Measurements from ENCODE around the gene B4GALNT4. TPM values are rescaled to one million over a fixed set of nuclear protein-coding genes. Genes with fewer than 3 reads are reported as not detected.

Gene B4GALNT4
- total RNA-seq, 4 donors from 2014 or later: not detected

DNA sequence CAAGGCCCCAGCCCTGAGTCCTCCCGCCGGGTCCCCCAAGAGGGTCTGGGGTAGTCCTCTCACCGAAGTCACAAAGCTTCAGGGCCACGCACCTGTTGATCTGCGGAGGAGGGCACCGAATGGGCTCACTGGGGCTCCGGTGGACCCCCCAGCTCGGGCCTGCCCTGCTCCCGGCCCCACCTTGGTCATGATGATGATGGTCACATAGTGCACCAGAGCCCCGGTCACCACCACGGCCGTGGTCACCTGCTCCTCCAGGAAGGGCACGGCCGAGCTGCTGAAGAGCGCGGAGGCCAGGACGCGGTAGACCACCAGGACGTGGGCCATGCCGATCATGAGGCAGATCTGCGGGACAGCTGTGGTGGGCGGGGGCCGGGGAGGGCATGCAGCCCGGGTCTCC lies 59.0 kb downstream of the B4GALNT4 start:
- DNase-seq (no peak), ATAC-seq (no peak)
- in situ Hi-C loops (cut with MboI; ENCODE audit: low sequenced_read_pairs in 4 of 4) (no loop called here), intact Hi-C loops (cut with DNase I; ENCODE audit: low total_unique reads) (no loop called here)
- Histone ChIP-seq H3K4me3 (no peak overlapping the region), H3K4me1 (no peaks in the 10 kb centered on the region), H3K27ac (no peak overlapping the region), H3K27me3 (peaks cover 15 to 34% (median 29%) of the 10 kb centered on the region in 3 donors), H3K9me3 (no peaks in the 10 kb centered on the region), H3K36me3 (no peaks in the 10 kb centered on the region)
- TF ChIP-seq POLR2A (IDR thresholded peaks at IDR 0.05): no peak
- TF ChIP-seq, protein P1, sequence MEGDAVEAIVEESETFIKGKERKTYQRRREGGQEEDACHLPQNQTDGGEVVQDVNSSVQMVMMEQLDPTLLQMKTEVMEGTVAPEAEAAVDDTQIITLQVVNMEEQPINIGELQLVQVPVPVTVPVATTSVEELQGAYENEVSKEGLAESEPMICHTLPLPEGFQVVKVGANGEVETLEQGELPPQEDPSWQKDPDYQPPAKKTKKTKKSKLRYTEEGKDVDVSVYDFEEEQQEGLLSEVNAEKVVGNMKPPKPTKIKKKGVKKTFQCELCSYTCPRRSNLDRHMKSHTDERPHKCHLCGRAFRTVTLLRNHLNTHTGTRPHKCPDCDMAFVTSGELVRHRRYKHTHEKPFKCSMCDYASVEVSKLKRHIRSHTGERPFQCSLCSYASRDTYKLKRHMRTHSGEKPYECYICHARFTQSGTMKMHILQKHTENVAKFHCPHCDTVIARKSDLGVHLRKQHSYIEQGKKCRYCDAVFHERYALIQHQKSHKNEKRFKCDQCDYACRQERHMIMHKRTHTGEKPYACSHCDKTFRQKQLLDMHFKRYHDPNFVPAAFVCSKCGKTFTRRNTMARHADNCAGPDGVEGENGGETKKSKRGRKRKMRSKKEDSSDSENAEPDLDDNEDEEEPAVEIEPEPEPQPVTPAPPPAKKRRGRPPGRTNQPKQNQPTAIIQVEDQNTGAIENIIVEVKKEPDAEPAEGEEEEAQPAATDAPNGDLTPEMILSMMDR (IDR thresholded peaks at IDR 0.05 in 4 of 5, conservative IDR thresholded peaks at IDR 0.05 in 1 of 5): no peak

DNA sequence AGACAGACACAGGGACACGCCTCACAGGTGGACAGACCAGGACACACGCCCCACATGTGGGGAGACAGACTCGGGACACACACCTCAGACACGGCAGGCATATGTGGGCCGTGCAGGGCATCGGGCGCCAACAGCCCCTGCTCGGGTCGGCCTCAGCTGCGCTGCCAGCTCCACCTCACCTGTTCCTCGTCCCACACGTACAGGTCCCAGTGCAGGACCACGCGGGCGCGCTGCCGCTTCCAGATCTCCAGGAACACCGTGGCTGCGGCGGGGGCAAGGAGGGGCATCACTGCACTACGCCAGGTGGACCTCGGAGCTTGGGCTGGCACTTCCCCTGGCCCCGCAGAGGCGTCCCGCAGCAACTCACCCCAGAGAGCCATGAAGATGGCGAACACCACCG lies 60.1 kb downstream of the B4GALNT4 start:
- peaks cover 4 to 24% (median 18%) of the 10 kb centered on the region in 3 donors for H3K27me3 ChIP-seq
- H3K9me3 ChIP-seq: no peaks in the 10 kb centered on the region
- H3K4me1 ChIP-seq: no peaks in the 10 kb centered on the region
- ATAC-seq (no peak), DNase-seq (no peak)
- intact Hi-C loops (cut with DNase I; ENCODE audit: low total_unique reads): no loop called here
- no peak overlapping the region for H3K27ac ChIP-seq
- H3K4me3 ChIP-seq: no peak overlapping the region
- TF ChIP-seq, protein P1 (IDR thresholded peaks at IDR 0.05 in 4 of 5, conservative IDR thresholded peaks at IDR 0.05 in 1 of 5): no peak
- no peak for TF ChIP-seq POLR2A (IDR thresholded peaks at IDR 0.05)
- H3K36me3 ChIP-seq: no peaks in the 10 kb centered on the region
- in situ Hi-C loops (cut with MboI; ENCODE audit: low sequenced_read_pairs in 4 of 4): no loop called here

DNA sequence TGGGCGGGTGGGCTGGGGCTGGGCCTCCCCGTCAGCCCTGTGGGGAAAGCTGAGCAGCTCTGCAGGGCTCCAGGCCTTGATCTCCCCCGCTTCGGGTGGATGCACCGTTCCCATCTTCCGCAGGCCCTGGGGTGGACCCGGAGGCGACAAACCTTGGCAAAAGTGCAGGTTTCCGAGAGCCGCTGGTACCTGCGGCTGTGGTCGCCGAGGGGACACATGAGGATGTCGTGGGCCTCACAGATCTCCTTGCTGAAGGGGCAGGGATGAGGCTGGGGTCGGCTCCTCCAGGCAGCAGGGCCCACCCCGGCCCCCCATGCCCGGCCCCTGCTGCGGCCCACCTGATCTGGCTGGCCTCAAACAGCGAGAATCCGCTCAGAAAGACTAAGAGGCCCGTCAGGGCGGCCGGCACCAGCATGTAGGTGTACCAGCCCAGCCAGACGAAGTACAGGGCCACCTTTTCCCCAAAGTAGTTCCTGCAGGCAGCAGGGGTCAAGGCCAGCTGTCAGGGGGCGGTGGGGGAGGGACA lies 60.7 kb downstream of the B4GALNT4 start:
- no peak for DNase-seq
- H3K27ac ChIP-seq: no peak overlapping the region
- H3K4me1 ChIP-seq: no peaks in the 10 kb centered on the region
- in situ Hi-C loops (cut with MboI; ENCODE audit: low sequenced_read_pairs in 4 of 4): no loop called here
- H3K9me3 ChIP-seq: no peaks in the 10 kb centered on the region
- intact Hi-C loops (cut with DNase I; ENCODE audit: low total_unique reads): no loop called here
- TF ChIP-seq, protein P1 (IDR thresholded peaks at IDR 0.05 in 4 of 5, conservative IDR thresholded peaks at IDR 0.05 in 1 of 5): no peak
- no peak for TF ChIP-seq POLR2A (IDR thresholded peaks at IDR 0.05)
- no peak for ATAC-seq
- H3K27me3 ChIP-seq: peaks cover 0 to 19% (median 15%) of the 10 kb centered on the region in 3 donors
- H3K36me3 ChIP-seq: no peaks in the 10 kb centered on the region
- H3K4me3 ChIP-seq: no peak overlapping the region

Other genes with a start within 250 kb of the B4GALNT4 start
- gene SCGB1C1, start 176.4 kb upstream of the B4GALNT4 start, total RNA-seq: not detected
- gene BET1L, start 162.1 kb upstream of the B4GALNT4 start, total RNA-seq: 10 to 100 TPM; 11.3 to 15.9 (median 12.8) TPM
- gene RIC8A, start 161.8 kb upstream of the B4GALNT4 start, total RNA-seq: 10 to 100 TPM; 35.6 to 68.5 (median 47.8) TPM
- gene SIRT3, start 133.2 kb upstream of the B4GALNT4 start, total RNA-seq: 10 to 100 TPM in 3 of 4 donors, 1 to 10 TPM in 1; 9.2 to 15.0 (median 12.7) TPM
- 100 to 1,000 TPM; 128 to 189 (median 163) TPM for gene PSMD13, start 132.5 kb upstream of the B4GALNT4 start, total RNA-seq
- under 1 TPM in 1 of 4 donors, not detected in 3; 0.09 TPM for gene NLRP6, start 91.1 kb upstream of the B4GALNT4 start, total RNA-seq
- gene PGGHG, start 80.4 kb upstream of the B4GALNT4 start, total RNA-seq: 1 to 10 TPM in 3 of 4 donors, under 1 TPM in 1; 0.98 to 3.4 (median 2.7) TPM
- not detected for gene IFITM5, start 70.0 kb upstream of the B4GALNT4 start, total RNA-seq
- gene IFITM2, start 61.7 kb upstream of the B4GALNT4 start, total RNA-seq: 10 to 100 TPM; 37.8 to 80.9 (median 44.9) TPM
- gene IFITM1, start 55.5 kb upstream of the B4GALNT4 start, total RNA-seq: 100 to 1,000 TPM in 1 of 4 donors, 10 to 100 TPM in 3; 47.8 to 103 (median 80.5) TPM
- gene IFITM3, start 48.6 kb upstream of the B4GALNT4 start, total RNA-seq: 10 to 100 TPM; 46.3 to 83.6 (median 63.2) TPM
- 1 to 10 TPM in 1 of 4 donors, under 1 TPM in 1, not detected in 2; 0.55 to 1.3 TPM for gene PKP3, start 24.7 kb downstream of the B4GALNT4 start, total RNA-seq
- 10 to 100 TPM in 3 of 4 donors, 1 to 10 TPM in 1; 4.2 to 21.6 (median 11.9) TPM for gene SIGIRR, start 45.5 kb downstream of the B4GALNT4 start, total RNA-seq
- under 1 TPM in 2 of 4 donors, not detected in 2; 0.23 to 0.41 TPM for gene ANO9, start 72.5 kb downstream of the B4GALNT4 start, total RNA-seq
- gene PTDSS2, start 80.8 kb downstream of the B4GALNT4 start, total RNA-seq: 10 to 100 TPM; 21.7 to 31.5 (median 23.7) TPM
- 100 to 1,000 TPM; 138 to 197 (median 159) TPM for gene RNH1, start 137.7 kb downstream of the B4GALNT4 start, total RNA-seq
- 10 to 100 TPM; 17.1 to 50.0 (median 37.6) TPM for gene HRAS, start 166.1 kb downstream of the B4GALNT4 start, total RNA-seq
- under 1 TPM in 2 of 4 donors, not detected in 2; 0.29 to 0.36 TPM for gene LRRC56, start 168.0 kb downstream of the B4GALNT4 start, total RNA-seq
- 1 to 10 TPM in 1 of 4 donors, under 1 TPM in 1, not detected in 2; 0.13 to 1.5 TPM for gene LMNTD2, start 191.2 kb downstream of the B4GALNT4 start, total RNA-seq
- gene RASSF7, start 191.5 kb downstream of the B4GALNT4 start, total RNA-seq: 1 to 10 TPM in 1 of 4 donors, under 1 TPM in 3; 0.56 to 2.4 (median 0.70) TPM
- 10 to 100 TPM in 3 of 4 donors, 1 to 10 TPM in 1; 9.2 to 22.6 (median 20.8) TPM for gene PHRF1, start 207.0 kb downstream of the B4GALNT4 start, total RNA-seq
- gene IRF7, start 246.5 kb downstream of the B4GALNT4 start, total RNA-seq: 10 to 100 TPM; 15.5 to 37.1 (median 26.3) TPM

Data from gastrocnemius medialis (tissue), 4 donors.